Measurements from ENCODE around the gene NR5A2.

The NR5A2 gene

GRCh38 chr1:200226969-200227303 lies 199.4 kb downstream of the NR5A2 start:
- DNase-seq (ENCODE audit: extremely low spot score): no peak
- TF ChIP-seq LEF1 (IDR thresholded peaks at IDR 0.05; ENCODE audit: borderline replicate concordance): no peak
- TF ChIP-seq TARDBP (IDR thresholded peaks at IDR 0.05): no peak
- no peak for TF ChIP-seq SUZ12 (IDR thresholded peaks at IDR 0.05)
- TF ChIP-seq FOXK2 (IDR thresholded peaks at IDR 0.05): no peak
- no peak for TF ChIP-seq NFRKB (IDR thresholded peaks at IDR 0.05)
- TF ChIP-seq ELF4 (IDR thresholded peaks at IDR 0.05): no peak
- no peak for TF ChIP-seq FOXA1 (IDR thresholded peaks at IDR 0.05)
- no peak for TF ChIP-seq L3MBTL2 (conservative IDR thresholded peaks at IDR 0.05)
- TF ChIP-seq ARNT (IDR thresholded peaks at IDR 0.05): no peak
- TF ChIP-seq BHLHE40 (IDR thresholded peaks at IDR 0.05; ENCODE audit: borderline replicate concordance): no peak
- no peak for TF ChIP-seq CTBP1 (IDR thresholded peaks at IDR 0.05; ENCODE audit: borderline replicate concordance)
- ChIA-PET POLR2A (no interaction called here), CTCF (no interaction called here)

Data from HEK293T (cell line).